ENCODE results near the gene CNIH2. TPM values are rescaled to one million over a fixed set of nuclear protein-coding genes. Genes with fewer than 3 reads are reported as not detected.

CNIH2 gene
- total and polyA plus RNA-seq, 2 of the 8 experiments (the other 6 are each of a cell fraction or from before 2014, with no cell fraction given), result 12.5 to 15.8 TPM

- no peak for TF ChIP-seq HDAC2 (IDR thresholded peaks at IDR 0.05; ENCODE audit: borderline replicate concordance in 1 of 2, low read depth in 2 of 2, low read length in 2 of 2)
Observed at GRCh38 chr11:66297610-66298009, 19.6 kb downstream of the CNIH2 start (continued).

All from H1 (cell line).